HG02610 (cell line): ENCODE measurements around the gene PSMB9.

Experiments used
- ATAC-seq: cut with Tn5 transposase; IDR thresholded peaks from one replicate; pipeline ENCODE4 v1.9.1; 2021; ENCODE audit warnings: mild to moderate bottlenecking, moderate library complexity; ENCODE audit not compliant: unreplicated experiment

Gene PSMB9

DNA sequence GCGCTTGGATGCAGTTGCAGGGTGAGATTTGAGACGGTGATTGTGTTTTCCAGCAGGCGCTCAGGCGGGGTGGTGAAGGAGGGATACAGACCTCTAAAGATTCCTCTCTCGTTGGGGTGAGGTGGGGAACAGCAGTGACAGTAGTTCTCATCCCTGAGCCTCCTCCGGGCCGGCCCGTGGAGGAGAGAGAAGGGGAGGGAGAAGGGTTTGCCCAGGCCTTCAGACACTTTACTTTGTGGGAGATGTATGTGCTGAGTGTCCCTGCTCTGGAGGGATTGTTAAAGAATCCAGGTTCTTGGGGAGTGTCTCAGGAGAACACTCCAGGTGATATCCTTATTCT, 41.0 kb downstream of the PSMB9 start:
- no peak for ATAC-seq

DNA sequence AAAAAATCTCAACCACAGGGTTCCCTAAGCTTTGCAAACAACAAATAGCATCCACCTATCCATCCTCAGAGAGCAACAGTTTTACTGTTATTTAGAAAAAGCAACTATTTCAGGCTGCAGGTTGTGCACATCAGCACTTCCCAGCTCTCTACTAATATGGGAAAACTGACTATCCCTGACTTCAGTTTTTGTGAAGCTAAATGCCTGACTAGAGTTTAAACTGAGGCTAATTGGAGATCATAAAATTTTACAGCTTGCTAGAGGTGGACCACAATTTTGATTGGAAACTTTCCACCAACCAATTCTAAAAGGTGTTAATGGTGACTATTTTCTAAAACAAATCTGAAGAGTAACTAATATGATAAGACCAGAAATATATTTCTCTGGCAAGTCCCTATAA, 50.0 kb downstream of the PSMB9 start:
- no peak for ATAC-seq

DNA sequence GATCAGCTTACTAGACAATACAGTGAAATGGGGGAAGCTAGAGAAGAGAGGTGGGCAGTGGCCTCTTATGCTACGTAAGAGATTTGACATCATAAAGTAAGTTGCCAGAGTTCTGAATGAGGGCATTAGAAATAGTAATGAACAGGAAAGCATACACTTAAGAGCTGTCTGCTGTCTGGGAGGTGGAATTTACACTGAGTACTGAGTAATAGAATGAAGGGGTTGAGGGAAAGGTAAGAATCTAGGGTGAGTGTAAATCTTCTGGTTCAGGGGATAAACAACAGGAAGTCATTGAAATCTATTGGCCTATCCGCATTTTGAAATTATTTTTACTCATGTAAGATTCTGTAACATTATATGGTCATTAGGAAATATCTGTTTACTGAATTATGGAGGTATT, 51.1 kb downstream of the PSMB9 start:
- no peak for ATAC-seq

DNA sequence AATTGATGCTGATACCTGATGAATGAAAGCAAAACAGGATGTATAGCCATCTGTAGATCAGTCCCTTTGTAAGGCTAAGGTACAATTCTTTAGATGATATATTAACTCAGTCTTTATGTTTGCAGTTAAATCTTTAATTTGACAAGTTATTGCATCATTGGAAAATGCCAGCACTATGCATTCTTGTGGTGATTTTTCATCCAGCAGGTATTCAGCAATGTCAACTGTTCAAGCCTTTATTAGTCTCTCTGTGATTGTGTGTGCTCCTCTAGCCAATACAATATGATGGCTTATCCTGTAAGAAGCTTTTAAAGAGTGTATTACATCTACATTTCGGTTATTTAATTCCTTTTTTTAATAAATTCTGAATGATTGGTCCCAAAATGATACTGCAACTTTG, 52.5 kb downstream of the PSMB9 start:
- ATAC-seq = no peak

DNA sequence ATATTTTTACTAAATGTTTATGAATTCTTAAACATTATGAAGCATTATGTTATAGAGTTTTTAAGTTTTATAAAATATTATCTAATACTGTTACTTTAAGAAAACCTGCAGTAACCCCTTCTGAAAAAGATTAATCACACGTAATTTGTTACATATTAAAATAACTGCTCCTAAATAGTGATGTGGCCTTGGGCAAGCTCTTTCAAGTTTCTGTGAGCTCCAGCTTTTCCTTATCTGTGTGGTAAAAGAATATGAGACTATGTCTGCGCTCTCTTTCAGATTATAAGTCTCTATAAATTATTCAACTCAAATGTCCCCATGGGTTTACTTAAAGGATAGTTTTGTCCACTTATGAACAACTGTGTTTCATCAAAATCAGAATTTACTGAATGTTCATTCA, 54.9 kb downstream of the PSMB9 start:
- no peak for ATAC-seq
